HG02884 (cell line): ENCODE measurements around the gene TRAPPC2L.

Source experiments
- ATAC-seq: cut with Tn5 transposase; IDR thresholded peaks from one replicate; pipeline ENCODE4 v1.9.1; 2021; ENCODE audit warnings: mild to moderate bottlenecking, moderate library complexity; ENCODE audit not compliant: unreplicated experiment

Gene TRAPPC2L

DNA sequence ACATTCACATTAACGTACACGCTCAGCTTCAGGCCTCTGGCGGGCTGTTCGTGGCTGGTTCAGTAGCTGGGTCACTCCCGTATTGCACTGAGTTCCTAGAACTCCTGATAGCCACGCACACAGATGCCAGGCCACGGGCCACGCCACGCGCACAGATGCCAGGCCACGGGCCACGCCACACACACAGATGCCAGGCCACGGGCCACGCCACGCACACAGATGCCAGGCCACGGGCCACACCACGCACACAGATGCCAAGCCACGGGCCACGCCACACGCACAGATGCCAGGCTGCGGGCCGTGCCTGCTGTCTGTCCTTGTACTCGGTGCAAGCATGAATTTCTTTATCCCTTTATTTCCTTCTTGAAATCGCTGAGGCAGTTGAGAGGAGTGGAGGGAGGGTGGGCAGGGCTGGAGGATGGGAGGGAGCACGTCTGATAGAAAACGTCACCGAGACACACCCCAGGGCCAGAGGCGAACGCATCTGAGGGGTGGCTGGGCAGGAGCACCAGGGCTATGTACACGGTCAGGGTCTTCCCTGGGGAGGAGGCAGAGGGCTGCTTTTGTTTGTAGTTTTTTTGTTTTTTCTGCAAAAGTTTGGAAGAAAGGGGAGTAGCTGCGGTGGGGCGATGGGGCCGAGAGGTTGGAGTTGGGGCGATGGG, 18.1 kb downstream of the TRAPPC2L start:
- ATAC-seq: no peak

DNA sequence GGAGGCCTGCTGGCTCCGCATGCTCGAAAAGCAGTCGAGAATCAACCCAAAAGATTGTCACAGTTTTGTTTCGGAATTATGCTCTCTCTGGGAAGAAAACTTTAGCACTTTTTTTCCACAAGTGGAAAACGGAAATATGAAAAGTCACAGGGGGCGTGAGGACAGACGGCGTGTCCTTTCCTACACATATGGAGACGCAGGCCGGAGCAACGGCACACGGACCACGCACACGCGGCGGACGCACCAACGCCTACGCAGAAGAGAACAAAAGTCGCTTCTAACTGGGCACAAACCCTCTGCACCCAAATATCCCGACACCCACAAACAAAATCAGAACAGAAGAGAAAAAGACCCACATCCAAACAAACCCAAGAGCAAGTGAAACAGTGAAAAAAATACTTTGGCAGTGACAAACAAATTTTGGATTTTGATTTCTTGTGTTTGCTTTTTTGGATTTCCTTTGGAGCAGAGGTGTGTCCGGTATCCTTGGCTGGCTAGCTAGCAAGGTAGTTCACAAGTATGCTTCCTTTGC, 18.8 kb downstream of the TRAPPC2L start:
- no peak for ATAC-seq

DNA sequence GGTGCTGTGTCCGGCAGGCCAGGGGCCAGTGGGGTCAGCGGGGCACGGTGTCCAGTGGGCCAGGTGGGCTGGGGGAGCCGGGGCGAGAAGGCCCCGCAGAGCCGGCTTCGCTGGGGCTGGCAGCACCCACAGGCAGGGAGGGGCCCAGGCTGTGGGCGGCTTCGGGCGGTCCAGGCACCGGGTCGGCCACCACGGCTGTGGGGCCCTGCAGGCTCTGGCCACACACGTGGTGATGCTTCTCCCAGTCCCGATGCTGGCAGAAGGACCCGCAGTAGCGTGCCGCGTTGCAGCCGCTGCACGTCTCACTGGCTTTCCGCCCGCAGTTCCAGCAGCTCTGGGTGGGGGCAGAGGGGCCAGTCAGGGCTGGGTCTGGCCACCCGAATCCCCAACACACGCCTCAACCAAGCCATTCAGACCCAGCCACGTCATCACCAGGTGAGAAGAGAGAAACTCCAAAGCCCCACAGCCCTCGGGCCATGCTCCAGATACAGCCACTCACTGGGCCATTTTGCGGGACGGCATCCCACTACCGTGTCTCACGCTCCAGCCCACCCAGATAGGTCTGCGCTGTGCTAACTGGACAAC, 20.1 kb downstream of the TRAPPC2L start:
- ATAC-seq: no peak

DNA sequence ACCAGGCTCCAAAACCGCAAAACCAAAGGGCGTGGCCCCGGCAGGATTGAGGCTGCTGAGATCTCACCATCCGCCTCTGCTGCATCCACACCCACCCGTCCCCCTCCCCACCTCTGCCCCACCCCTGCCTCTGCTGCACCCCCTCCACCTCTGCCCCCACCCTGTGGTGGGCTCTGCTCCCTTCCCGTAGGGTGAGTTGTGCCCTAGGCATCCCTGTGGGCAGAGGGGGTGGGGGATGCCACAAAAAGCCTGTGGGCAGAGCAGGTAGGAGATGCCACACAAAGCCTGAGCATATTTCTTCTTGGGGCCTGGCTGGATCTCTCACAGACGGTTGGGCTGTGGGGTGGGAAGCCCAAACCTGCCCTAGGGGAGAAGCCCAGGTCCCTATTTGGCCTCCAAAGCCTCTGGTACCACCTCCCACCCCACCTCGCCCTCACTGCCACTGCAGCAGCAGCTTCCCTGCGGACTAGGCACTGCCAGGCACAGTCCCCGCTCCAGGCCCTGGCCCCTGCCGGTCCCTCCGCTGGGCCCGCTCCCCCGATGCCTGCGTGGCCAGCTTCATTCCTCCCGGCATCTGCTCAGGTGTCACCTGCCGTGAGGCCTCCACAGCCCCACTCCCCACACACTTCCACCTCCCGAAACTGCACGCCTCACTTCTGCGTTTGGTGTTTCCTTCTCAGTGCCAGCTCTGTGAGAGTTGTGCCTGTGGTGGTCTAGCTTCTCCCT, 20.8 kb downstream of the TRAPPC2L start:
- no peak for ATAC-seq

DNA sequence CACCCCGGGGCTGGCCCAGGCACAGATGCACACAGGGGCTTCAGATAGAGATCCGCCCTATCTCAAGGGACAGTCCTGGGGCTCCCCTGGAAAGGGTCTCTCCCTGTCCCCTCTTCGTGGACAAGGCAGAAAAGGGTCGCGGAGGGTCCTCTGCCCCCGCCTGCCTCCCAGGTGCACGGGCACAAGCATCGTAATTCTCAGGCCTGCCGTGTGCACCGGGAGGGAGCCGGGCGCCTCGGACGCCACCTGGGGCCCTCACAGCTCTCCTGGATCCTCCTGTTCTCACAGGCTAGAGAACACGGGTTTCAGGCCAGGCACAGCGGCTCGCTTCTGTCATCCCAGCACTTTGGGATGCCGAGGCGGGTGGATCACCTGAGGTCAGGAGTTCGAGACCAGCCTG, 21.4 kb downstream of the TRAPPC2L start:
- ATAC-seq: no peak

DNA sequence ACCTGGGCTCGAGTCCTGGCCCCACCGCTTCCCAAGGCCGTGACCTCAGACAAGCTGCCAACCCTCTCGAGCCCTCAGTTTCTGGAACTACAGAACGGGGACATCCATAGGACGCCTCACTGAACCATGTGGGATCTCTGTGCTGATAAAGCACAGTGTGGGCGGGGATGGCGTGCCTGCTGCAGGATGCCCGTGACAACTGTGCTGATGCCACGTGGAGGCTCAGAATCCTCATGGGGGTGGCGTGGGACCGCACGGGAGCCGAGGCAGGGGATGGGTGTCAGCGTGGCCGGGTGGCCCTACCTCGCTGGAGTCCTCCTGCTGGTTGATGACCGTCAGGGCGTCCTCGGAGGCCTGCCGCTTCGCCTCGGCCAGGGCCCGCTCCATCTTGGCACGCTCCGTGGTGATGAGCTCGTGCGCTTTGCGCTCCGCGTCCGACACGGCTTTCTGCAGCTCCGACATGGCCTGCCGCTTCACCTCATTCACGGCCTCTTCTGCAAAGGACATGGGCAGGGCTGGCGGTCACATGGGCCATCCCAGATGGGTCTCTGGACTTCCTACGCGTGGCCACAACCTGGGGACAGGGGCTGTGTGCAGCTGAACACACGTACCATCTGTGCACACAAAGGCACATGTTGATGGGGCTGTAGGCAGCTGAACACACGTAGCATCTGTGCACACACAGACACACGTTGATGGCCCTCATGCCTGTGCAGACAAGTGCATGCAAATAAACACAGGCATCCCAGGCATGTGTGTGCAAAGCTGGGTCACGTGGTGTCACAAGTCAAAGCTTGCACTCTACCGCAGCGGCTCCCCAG, 22.2 kb downstream of the TRAPPC2L start:
- no peak for ATAC-seq

DNA sequence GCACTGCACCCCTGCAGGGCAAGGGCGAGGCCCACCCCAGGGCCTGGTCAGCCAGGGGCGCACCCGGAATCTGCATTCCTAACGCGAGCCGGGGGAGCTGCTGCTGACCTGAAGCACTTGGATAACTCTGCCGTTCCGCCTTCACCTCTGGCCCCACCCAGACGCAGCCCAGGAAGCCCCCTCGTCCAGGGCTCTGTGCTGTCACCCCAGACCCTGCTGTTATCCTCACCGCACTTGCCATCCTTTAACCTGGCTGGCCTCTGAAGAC, 22.8 kb downstream of the TRAPPC2L start:
- ATAC-seq: no peak

DNA sequence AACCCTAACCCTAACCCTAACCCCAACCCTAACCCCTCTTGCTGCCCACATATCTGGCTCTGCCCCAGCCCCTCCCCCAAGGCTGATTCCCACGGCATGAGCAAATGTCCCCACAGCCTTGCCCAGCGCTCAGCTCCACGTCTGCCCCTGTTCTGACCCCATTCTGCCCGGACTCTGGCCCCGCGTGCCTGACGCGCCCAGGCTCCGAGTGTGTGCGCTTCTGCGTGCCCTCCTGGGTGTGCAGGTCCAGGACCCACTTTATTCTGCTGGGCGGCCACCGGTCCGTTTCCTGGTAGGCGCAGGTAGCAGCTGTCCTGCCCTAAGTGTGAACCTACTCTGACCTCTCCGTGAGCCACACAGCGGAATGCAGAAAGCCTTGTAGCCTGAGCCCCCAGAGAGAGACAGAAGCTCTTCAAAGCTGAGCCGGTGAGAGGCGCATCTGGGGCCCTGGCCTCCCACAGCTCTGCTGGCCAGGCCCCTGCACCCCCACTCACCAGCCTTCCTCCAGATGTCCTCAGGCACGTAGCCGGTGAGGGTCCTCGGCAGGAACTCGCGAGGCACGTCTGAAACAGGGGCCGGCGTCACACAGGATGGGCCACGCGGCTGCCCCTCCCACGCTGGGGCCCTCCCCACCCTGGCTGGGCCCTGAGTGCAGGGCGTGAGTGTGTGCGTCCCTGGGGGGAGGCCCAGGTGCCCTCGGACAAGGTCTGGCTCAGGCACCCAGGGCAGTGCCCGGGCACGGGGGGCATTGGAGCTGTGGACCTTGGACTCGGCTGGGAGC, 23.5 kb downstream of the TRAPPC2L start:
- no peak for ATAC-seq

DNA sequence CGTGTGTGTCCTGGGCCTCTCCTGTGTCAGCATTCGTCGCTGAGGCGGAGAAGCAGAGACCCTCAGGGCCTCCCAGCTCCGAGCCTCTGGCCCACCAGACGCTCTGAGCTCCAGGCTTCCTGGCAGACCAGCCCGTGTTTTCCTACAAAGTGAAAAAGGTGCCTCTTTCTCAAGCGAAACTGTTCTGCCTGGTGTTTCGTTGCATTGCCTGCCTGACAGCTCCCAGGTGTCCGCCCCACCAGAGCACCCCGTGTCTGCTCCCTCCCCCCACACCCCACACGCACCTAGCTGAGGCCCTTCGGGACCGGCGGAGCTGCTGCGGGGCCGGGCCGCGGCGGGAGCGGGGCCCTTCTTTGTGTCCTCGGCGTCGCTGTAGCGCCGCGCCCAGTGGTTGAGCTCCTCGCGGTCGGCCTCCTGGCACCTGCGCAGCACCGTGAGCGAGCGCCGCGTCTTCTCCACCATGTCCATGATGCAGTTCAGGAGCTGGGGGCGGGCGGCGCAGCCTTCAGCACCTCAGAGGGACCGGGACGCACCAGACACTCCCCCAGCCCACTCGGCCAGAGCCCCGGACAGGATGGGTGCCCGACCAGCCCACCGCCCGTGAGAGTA, 24.2 kb downstream of the TRAPPC2L start:
- ATAC-seq: no peak

DNA sequence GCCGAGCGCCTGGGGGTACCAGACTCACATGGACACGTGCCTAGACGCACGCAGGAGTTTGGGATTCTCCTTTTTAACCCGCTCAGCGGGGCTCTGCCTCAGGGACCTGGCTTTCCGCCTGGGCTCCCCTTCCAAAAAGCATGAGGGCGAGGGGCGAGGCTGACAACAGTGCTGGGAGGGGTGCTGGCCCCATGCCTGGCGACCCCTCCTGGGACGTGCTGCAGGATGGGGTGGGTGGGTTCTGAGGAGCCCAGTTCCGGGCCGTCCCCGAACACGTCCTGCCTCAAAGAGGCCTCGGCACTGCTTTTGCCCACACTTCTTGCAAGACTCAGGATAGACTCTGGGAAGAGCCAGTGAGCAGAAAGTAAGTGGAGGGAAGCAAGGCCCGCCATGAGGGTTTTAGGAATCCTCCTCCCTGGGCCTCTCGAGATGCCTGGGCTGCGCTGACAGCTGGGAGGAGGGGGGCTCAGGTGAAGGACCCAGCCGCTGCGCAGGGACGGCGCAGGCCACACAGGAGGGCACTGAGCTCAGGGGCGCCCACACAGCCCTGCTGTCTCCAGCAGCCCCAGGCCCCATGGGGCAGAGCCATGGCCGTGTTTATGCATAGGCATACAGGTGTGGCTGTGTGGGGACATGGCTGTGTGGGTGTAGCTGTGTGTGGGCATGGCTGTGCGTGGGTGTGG, 24.9 kb downstream of the TRAPPC2L start:
- no peak for ATAC-seq

DNA sequence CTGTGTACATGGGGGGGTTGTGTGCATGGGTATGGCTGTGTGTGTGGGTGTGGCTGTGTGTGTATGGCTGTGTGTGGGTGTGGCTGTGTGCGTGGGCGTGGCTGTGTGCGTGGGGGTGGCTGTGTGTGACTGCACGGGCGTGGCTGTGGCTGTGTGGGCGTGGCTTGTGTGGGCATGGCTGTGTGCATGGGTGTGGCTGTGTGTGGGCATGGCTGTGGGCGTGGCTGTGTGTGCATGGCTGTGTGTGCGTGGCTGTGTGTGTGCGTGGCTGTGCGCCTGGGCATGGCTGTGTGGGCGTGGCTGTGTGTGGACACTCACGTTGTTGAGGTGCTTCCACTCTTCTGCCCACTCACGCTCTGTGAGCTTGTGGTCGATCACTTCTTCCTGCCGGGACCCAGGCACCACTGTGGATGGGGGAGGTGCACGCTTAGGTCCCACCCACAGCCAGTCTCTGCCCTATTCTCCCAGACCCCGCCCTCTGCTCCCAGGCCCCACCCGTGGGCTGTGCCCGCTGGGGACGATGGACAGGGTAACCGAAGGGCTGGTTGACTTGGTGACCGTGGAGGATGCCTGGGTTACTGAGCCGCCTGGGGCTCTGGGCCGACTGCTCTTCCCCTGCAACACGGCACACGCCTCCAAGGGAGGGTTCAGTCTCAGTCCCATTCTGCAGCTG, 25.6 kb downstream of the TRAPPC2L start:
- ATAC-seq: no peak

DNA sequence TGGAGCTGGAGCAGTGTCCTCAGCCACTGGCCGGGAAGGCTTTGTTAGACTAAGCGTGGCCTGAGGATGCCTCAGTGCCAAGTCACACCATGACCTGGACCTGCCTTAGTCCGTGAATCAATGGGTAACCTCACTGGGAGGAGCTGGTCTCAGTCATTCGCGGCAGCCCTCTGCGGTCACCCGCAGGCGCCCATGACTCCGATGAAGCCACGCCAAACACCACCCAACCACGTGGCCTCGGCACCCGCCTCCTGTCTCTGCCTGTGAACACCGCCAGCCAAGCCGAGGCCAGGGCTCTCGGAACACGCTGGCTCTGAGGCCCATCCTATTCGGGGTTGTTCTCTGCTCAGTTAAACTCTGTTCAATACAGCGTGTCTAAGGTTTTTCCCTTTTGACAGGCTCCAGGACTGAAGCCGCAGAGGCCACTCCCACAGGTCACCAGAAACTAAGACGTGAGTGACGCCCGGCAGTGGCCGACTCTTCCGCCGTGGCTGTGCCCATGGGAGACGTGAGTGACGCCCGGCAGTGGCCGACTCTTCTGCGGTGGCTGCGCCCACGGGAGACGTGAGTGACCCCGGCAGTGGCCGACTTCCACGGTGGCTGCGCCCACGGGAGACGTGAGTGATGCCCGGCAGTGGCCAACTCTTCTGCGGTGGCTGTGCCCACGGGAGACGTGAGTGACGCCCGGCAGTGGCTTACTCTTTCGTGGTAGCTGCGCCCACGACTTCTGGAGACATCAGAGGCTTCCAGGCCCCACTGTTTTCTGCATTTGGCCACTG, 26.4 kb downstream of the TRAPPC2L start:
- no peak for ATAC-seq

DNA sequence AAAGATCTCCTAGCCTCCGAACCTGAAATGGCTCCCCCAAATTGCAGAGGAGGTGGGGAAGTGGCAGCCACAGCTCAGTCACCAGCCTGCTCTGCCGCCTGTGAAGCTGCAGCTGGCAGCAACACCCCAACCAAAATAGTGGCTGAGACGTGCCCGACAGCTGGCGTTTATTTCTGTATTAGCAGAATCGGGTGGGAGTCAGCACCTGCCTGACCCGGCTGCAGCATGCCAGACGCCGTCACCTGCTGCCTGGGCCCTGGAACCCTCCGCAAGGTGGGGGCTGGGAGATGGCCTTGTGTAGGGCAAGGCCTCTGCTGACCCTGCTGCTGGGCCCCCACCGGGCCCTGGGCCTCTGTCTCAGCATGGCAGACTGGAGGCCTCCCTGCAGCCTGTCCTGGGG, 27.0 kb downstream of the TRAPPC2L start:
- ATAC-seq: no peak

DNA sequence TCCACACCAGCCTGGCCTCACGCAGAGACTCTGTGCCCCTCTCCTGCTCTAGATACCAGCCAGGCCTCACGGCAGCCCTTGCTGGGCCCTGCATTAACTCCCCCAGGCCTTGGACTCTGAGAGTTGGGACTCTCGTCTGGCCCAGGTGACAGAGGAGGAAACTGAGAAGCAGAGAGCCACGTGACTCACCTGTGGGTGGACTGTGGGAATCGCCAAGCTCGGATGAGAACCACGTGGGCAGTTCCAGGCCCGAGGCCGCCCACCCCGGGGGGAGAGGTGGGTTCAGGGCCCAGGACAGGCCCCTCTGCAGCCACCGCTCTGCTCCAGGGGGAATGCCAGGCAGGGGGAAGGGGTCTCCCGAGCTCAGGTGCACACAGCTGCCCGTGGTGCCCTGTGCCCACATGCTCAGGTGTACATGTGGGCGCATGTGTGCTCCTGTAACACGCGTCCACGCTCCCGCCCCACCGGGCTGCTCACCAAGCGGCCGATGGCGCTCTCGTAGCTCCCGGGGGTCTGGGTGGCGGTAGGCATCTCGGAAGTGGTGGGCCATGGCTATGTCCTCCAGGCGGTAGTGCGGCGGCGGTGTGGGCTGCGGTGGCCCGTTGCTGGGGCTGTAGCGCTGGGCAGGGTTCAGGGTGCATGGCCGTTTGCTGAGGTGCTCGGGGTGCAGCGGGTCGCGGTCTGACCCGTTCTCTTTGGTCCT, 27.8 kb downstream of the TRAPPC2L start:
- ATAC-seq: no peak

DNA sequence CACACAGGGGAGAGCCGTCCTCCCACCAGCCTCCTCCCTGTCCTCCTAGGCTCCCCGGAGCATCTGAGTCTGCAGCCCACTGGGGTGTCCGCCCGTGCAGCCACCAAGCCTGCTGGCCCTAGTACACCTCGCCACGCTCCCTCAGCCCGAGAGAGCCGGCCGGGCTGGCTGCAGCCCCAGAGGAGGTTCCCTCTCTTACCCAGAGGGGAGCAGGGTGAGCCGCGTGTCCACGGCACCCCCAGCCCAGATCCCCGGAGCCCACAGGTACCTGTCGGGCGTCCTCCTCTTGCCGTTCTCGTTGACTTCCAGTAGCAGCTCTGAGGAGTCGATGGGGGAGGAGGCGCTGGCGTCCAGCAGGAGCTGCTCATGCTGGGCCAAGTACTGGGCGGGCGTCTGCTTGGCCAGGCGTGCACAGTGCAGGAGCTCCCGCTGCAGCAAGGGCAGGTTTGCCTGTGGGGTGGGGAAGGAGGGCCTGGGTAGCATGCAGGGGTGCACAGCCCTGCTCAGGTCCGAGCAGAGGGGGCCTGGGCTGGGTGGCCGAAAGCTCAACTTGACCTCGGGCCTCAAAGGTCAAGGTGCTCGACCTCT, 28.9 kb downstream of the TRAPPC2L start:
- ATAC-seq: no peak

DNA sequence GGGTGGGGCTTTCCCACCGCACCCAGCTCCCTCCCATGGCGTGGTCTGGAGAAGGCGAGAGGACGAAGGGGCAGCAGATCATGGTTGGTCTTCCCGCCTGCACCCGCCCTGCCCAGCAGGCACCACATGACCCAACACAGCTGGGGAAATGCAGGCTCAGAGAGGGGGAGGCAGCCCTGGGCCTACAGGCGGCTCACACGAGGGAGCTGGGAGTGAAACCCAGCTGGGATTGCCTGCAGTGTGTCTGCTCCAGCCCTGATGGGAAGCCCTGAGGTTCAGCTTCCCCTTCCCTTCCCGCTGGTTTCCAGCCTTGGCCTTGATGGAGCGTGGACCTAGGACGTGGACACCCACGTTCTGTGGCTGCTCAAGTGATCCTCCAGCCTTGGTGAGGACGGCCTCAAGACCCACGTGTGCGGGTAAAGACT, 29.5 kb downstream of the TRAPPC2L start:
- no peak for ATAC-seq

DNA sequence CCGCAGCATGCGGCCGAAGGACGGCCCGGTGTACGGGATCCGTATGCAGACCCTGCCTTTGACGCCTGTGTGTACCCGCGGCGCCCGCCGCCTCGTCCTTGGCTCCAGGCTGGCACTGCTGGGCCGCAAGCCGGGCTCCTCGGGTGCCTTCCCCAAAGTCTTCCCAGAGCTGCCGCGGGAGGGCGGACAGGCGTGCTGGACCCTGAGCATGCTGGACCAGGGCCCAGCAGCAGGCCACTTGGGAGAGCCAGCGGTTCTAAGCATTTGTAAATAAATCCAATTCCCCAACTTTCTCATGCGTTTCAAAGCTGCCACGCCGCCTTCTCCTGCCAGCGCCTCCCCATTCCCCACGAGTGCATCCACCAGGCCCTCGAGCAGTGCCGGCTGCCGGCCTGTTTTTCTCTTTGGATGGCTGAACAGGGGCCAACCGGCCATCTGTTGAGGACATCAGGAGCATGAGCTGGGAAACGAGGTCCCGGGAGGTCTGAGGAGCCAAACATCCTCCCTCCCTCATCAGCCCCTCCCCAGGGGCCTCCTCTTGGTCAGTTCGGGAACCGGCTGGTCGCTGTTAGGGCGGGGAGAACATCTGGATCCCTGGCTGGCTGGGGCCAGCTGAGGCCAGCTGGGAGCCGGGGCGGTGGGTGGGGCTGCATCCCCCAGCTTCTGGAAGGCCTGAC, 30.1 kb downstream of the TRAPPC2L start:
- ATAC-seq: no peak
